Measurements from ENCODE around the gene RBM5.
"Not testable (repeated sequence)": the region's sequence is repeated elsewhere in the genome, so short reads cannot be mapped to it uniquely, and the experiment has no call there.

RBM5 gene

DNA sequence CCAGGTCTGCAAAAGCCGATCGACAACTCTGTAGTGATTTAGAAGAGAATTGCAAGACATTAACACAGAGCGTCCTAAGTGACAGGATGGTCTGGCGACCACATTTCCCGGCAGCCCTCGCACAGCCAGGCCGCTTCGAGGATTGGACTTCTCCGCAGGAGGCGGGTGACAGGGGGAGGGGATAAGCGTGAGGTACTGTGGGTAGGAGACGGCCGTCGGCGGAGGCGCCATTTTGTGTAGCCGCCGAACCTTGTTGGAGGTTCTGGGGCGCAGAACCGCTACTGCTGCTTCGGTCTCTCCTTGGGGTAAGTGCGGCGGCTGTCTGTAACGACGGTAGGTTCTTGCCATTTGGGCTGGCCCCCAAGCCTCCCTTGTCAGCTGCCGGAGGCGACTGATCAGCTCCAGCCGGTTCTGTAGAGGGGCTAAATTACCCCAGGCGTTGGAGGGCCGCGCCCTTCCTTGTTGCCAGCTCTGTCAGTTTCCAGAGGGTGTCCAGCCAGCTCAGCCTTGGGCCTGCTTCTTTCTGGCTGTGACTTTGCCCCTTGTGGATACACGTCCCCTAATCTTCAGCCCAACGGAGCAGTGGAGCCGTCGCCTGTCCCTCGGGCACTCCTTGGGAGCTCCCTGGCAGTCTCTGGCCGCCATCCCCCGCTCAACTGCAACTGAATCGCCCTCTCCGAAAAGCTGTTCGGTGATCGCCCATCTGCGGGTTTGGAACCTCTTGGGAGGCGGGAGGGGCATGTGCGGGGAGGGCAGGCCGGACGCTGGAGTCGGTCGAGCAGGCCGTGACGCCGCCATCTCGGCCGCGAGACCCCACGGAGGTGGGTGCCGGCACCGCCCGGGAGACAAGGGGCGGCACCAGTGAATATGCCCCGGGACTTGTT, at the start of gene RBM5:
TSS of gene RBM5 (plus strand) at position 195 of the 884 bp plus-strand sequence. CDS start 1,516 bp downstream, outside the sequence.
- DNase-seq, result peak; percentile 98

DNA sequence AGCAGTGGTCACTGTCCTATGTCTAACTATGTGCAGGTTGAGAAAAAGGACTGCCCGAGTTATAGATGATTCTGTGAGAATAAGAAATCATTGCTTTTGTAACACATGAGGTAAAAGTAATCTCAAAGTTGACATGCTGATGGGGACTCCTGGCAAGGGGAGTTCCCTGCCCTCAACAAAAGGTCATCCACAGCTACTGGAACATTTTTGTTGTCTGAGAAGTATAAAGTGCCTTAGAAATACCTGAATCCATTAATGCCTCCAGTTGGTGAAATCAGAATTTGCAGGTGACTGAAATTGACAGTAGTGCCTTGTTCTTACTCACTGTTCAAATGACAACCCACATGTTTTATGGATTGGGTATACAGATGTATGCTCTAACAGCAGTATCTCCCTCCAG, 43.7 kb upstream of the RBM5 start:
- no peak for DNase-seq

DNA sequence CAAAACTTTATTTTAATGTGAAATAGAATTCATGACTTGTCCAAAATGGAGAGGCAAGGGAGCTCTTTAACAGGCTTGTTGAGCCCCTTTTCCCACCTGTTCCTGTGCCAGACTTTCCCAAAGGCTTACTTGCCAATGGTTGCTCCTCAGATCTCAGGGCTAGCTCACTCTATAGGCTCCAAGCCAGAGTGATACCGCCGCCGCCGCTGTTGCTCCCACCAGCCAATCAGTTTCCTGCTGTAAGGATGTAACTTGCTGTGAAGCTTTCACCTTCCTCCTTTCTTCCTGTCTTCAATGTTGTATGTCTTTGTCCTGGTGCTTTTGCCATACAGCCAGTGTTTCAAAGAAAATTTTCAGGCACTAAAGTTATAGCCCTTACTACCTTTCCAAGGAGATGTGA, 41.3 kb upstream of the RBM5 start:
- DNase-seq, result no peak

DNA sequence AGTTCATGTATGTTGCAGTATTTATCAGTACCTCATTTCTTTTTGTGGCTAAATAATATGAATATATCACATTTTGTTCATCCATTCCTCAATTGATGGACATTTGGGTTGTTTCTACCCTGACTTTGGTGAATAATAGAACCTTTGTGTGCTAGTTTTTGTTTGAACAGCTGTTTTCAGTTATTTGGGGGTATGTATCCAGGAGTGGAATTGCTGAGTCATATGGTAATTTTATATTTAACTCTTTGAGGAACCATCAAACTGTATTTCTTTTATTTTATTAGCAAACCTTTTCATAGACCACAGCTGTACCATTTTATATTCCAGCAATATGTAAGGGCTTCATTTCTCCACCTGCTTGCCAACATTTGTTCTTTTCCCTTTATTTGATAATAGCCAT, 38.4 kb upstream of the RBM5 start:
- DNase-seq, result peak; percentile 32

- DNase-seq, result no peak
Measured at GRCh38 chr3:50057756-50058155, 31.0 kb upstream of the RBM5 start.

DNA sequence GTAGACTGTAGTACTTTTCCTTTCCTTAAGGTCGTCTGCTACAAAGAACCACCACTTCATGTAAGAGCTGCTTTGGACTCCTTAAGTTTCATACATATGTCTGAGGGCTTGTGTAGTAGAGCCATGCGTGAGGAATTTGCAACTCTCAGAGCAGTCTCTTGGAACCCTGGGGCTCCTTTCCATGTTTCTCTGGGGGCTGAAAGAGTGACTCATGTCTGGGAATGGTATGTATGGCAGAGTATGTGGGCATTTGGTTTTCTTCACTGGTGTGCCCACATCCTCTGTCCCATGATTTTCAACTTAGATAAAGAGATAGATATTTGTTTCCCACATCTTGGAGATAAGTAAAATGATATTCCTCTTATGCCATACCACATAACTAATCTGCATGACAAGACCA, 20.6 kb upstream of the RBM5 start:
- no peak for DNase-seq

- DNase-seq, result no peak
Measured at GRCh38 chr3:50078091-50078490, 10.6 kb upstream of the RBM5 start.

DNA sequence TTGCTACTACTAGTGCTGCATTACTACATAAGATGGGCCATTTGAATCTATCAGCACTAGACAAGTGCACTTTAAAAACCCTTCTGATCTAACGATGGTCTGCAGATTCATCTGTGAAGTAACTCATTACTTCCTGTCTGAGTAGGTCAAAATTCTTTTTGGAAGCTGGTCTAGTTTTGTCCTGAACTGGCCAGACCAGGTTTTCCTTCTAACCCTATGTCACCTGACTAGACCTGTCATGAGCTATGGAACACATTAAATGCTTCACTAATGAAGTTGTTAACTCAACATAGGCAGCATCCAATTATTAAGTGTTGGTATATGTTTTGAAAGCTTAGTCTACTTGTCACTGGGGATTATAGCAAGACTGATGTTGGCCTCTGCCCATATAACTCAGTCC, 10.1 kb upstream of the RBM5 start:
- peak; percentile 27 for DNase-seq

GRCh38 chr3:50084951-50085350, 3.8 kb upstream of the RBM5 start:
- DNase-seq, result not testable (repeated sequence)

- no peak for DNase-seq
Measured at GRCh38 chr3:50089609-50089945, 858 bp downstream of the RBM5 start.

GRCh38 chr3:50090984-50091383, 2.3 kb downstream of the RBM5 start:
- peak; percentile 35 for DNase-seq

DNA sequence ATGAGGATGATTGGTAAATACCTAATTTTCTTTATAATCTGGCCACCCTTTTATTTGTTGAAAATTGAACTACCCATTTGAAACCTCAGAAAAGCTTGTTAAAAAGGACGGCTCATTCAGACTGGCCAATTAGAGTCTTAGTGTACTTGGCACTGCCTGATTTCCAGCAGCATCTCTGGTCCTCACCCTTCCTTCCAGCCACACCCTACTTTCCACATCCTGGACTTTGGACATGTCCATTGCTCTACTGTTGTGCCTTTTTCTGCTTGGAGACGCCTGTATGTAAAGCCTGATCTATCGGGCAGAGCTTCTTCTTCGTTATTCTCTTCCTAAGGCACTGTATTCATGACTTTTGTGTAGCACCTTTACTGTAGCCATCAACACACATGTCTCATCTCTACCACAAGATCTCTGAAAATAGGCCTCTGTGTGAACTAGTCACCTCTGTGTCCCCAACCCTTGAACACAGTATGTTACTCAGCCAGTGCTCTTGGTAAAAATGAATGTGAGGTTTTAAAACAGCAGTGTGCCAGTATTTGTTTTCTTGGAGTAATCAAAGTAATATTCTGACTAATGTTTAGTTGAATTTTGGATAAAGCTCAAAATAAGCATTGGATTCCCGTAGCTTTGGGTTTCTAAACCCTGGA, 6.8 kb downstream of the RBM5 start:
- no peak for DNase-seq

GRCh38 chr3:50100386-50100785, 11.7 kb downstream of the RBM5 start:
- no peak for DNase-seq

GRCh38 chr3:50100956-50101845, 12.5 kb downstream of the RBM5 start:
- no peak for DNase-seq

- DNase-seq, result no peak
Measured at GRCh38 chr3:50102558-50102957, 13.8 kb downstream of the RBM5 start.

GRCh38 chr3:50111757-50112156, 23.0 kb downstream of the RBM5 start:
- DNase-seq, result no peak

DNA sequence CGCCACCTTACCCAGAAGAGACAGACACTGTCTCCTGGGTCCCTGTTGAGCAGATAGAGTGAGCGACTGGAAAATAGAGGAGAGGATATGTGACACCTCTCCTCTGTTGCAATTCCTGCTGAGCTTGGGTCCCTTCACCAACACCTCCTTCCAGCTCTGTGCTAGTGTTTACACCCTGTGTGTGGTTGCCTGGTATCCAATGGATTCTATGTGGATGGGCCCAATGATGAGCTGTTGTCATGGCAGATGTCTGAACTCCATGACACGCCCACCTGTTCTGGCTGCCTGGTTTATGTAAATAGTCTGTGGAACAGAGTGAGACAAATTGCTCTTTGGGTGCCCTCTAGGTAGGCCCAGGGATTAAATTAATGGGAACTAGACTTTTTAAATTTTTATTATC, 23.7 kb downstream of the RBM5 start:
- no peak for DNase-seq

DNA sequence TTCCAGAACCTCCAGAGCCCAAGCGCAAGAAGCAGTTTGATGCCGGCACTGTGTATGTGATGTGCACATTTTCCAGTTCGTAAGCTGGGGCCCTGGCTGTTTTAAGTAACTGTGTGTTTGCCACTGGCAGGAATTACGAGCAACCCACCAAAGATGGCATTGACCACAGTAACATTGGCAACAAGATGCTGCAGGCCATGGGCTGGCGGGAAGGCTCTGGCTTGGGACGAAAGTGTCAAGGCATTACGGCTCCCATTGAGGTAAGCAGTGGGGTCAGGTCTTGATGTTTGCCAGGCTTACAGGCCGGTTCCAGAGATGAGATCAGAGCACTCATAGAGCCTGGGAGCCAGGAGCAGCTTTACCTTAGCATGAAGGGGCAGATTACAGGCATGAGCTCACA, 28.4 kb downstream of the RBM5 start:
- no peak for DNase-seq

DNA sequence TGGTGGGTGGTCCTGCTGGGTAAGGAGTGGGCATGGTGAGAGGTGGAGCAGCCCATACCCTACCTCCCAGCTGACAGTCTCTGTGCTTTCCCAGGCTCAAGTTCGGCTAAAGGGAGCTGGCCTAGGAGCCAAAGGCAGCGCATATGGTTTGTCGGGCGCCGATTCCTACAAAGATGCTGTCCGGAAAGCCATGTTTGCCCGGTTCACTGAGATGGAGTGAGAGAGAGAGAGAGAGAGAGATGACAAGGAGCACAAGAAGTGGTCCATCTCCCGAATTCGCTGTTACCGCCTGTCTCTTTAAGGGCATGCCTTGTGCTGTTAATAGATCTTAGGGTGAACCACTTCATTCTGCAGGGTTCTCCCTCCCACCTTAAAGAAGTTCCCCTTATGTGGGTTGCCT, 29.5 kb downstream of the RBM5 start:
- no peak for DNase-seq

GRCh38 chr3:50119786-50120185, 31.1 kb downstream of the RBM5 start:
- no peak for DNase-seq

DNA sequence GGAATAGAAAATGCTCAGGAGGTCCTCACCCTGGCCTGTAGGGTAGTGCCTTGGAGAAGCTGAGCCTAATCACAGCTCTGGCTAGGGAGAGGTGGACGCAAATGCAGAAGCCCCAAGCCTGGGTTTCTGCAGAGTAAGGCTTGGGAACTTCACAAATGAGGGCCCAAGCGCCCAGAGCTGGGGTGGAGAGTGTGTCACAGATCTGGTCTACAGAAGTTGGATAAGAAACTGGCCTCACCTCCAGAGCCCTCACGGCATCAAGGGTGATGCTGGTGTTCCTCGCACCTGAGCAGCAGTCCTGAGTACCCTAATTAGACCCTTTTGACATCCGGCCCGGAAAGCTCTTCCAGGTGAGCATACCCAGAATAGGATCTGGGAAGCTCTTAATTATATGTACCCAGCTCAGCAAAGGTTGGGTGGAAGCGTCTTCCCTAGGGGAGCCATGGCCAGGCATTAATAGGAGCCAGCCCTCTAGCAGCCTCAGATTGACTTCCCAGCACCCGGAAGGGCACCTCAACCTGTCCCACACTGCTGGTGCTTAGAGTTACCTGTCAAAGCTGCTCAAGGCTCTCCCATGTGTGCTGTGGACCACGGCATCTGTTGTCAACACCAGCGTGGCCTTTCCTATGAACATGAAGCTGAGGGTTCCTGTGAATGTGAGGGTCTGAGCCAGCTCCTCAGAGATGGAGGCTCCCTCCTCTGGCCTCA, 31.8 kb downstream of the RBM5 start:
- no peak for DNase-seq

DNA sequence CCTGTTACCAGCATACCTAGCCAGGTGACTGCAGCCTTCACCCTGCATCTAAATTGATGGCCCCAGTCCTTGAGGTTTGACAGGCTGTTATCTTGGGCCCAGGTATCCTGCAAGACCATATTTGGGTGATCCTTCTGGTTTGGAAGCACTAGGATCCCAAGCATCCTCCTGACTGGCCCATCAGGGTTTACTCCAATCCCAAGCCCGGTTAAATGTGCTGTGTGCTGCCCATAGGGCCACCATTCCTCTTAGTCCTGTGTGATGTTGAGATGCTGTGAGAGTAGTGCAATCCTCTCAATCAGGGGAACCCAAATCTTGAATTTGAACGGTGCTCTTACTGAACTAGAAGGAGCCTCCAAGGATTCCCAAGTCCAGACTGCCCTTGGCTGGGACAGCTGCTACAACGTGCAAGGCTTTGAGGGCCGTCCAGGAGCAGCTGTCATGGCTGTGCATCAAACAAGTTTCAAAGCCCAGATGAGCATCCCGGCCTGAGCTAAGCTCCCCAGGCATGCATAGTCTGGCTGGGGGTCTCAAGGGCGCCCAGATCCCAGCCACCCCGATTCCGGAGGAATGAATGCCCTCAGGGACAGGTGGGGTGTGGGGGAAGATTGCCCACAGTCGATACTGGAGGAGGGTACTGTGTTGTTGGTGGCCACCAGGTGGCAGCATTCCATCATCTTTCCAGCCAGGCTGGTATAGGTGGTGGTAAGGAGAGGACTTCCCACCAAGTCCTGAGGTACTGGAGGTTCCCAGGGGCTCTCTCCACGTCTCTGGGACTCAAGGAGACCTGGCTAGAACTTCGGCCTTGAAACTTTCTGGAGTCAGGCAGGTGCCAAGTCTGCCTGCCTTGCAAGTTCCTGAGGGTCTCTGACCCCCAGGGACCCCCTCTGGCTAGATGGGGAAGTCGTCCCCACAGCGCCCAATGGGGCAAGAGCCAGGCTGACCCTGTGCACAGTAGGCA, 32.6 kb downstream of the RBM5 start:
- DNase-seq, result peak; percentile 89

Measured in hematopoietic multipotent progenitor cell treated with erythropoietin and hydrocortisone succinate and interleukin-3 and kit ligand, for 4 days (in vitro differentiated cells).